Adrenal gland (tissue), 5 donors: ENCODE data around the gene NRXN3.

Experiments used
- POLR2A ChIP-seq, 2 donors: fragments of 450-650 bp; IDR thresholded peaks; one replicate each; pipeline ENCODE4 v1.6.1; 2017; ENCODE audit warnings: antibody characterized with exemption in 2 of 2, mild to moderate bottlenecking in 2 of 2, moderate library complexity in 1 of 2
- TF ChIP-seq, protein P1 (sequence below), 6 experiments: fragments of 450-650 bp in 4 of 6; fragments of 200-600 bp in 2 of 6; sonication (generic) in 1 of 6; IDR thresholded peaks; 1 replicate in 5 of 6; 2 replicates in 1 of 6; pipeline versions ENCODE4 v1.5.1 to v1.8.0; 2016 to 2021; ENCODE audit warnings: antibody characterized with exemption in 6 of 6, mild to moderate bottlenecking in 2 of 6, moderate library complexity in 1 of 6
- donor health status: DM: no; HTN: no; CAD: no.

DNA sequence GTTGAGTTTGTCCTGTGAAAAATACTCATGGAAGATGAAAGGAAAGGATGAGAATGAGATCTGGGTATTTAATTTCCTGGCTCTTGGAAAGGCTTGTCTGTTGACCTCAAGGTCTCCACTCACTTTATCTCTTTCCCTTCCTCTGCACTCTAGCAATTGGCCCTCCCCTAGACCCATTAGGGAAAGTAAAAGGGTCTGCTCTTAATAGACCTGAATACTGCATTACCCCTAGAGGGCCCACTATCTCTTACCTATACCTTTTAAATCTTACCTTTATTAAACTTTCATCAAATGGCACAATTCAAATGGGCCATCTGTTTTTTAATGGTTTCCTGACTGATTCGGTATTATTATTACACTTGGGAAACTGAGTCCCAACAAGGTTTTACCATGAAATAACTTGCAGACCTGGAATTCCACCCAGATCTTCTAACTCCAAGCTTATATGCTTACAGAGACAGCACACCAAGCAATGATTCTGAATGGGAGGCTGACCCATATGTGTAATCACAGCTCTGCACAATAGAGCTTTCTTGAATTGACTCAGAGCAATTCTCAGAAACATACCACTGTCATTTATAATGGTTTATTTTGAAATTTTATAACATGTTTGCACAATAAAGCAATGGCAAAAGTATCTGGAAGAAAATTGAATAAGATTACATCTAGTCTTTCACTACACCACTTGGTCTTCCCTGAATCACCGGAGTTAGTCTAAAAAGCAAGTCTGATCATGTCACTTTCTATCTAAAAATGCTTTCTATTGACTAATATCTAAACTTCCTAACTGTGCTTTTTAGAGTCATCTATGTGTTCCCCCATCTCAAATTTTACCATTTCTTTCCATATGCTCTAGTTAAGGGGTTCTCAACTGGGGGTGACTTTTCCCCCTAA lies 618.5 kb downstream of the NRXN3 start:
- TF ChIP-seq, protein P1, sequence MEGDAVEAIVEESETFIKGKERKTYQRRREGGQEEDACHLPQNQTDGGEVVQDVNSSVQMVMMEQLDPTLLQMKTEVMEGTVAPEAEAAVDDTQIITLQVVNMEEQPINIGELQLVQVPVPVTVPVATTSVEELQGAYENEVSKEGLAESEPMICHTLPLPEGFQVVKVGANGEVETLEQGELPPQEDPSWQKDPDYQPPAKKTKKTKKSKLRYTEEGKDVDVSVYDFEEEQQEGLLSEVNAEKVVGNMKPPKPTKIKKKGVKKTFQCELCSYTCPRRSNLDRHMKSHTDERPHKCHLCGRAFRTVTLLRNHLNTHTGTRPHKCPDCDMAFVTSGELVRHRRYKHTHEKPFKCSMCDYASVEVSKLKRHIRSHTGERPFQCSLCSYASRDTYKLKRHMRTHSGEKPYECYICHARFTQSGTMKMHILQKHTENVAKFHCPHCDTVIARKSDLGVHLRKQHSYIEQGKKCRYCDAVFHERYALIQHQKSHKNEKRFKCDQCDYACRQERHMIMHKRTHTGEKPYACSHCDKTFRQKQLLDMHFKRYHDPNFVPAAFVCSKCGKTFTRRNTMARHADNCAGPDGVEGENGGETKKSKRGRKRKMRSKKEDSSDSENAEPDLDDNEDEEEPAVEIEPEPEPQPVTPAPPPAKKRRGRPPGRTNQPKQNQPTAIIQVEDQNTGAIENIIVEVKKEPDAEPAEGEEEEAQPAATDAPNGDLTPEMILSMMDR (IDR thresholded peaks at IDR 0.05): no peak
- TF ChIP-seq POLR2A (IDR thresholded peaks at IDR 0.05): no peak
